Mesenchymal stem cell (in vitro differentiated cells and primary cell): ENCODE results near the gene DPP10.

Source experiments
- DNase-seq: peaks from one replicate; pipeline ENCODE4 v3.0.0-alpha.2; 2013
- H2AFZ ChIP-seq: one replicate; pipeline ENCODE4 v1.6.1; 2013; ENCODE audit warnings: low read depth, mild to moderate bottlenecking, control low read depth, inconsistent platforms, low read length, moderate library complexity
- H2AK5ac ChIP-seq: 2 replicates; pipeline ENCODE4 v1.6.1; 2013; ENCODE audit warnings: low read length, moderate library complexity, mild to moderate bottlenecking, inconsistent platforms; ENCODE audit not compliant: severe bottlenecking
- H2BK120ac ChIP-seq: one replicate; pipeline ENCODE4 v1.6.1; 2013; ENCODE audit warnings: low read depth, mild to moderate bottlenecking, inconsistent platforms, low read length, moderate library complexity
- H2BK12ac ChIP-seq, 2 experiments: one replicate each; pipeline ENCODE4 v1.6.1; 2013; ENCODE audit warnings: inconsistent platforms in 2 of 2, low read length in 2 of 2, mild to moderate bottlenecking in 2 of 2, moderate library complexity in 2 of 2, control low read depth in 1 of 2
- H2BK15ac ChIP-seq: one replicate; pipeline ENCODE4 v1.6.1; 2013; ENCODE audit warnings: mild to moderate bottlenecking, low read depth, inconsistent platforms; ENCODE audit not compliant: poor library complexity, severe bottlenecking
- H2BK5ac ChIP-seq: 2 replicates; pipeline ENCODE4 v1.6.1; 2013; ENCODE audit warnings: low read depth, mild to moderate bottlenecking, low read length, control low read depth, inconsistent platforms; ENCODE audit not compliant: poor library complexity, severe bottlenecking
- H3K14ac ChIP-seq, 2 experiments: one replicate each; pipeline ENCODE4 v1.6.1; 2013; ENCODE audit warnings: inconsistent platforms in 2 of 2, low read length in 2 of 2, control low read depth in 1 of 2, mild to moderate bottlenecking in 1 of 2, moderate library complexity in 1 of 2
- H3K18ac ChIP-seq, 2 experiments: one replicate each; pipeline ENCODE4 v1.6.1; 2013; ENCODE audit warnings: inconsistent platforms in 2 of 2, low read length in 2 of 2, control low read depth in 1 of 2, low read depth in 1 of 2, mild to moderate bottlenecking in 1 of 2
- H3K23ac ChIP-seq, 2 experiments: one replicate each; pipeline ENCODE4 v1.6.1; 2013; ENCODE audit warnings: inconsistent platforms in 2 of 2, low read length in 2 of 2, mild to moderate bottlenecking in 2 of 2, moderate library complexity in 2 of 2, control low read depth in 1 of 2
- H3K27ac ChIP-seq: 2 replicates; pipeline ENCODE4 v1.5.1; 2013; ENCODE audit warnings: mild to moderate bottlenecking, moderate library complexity, low read length, control low read depth, inconsistent platforms; ENCODE audit not compliant: poor library complexity, severe bottlenecking
- H3K27me3 ChIP-seq, 2 experiments: 2 replicates each; pipeline versions ENCODE4 v1.6.1 to v1.7.0; 2013; ENCODE audit warnings: low read length in 2 of 2, mild to moderate bottlenecking in 2 of 2, moderate library complexity in 2 of 2, control low read depth in 1 of 2, inconsistent platforms in 1 of 2; ENCODE audit not compliant: control insufficient read depth in 1 of 2, insufficient read depth in 1 of 2
- H3K36me3 ChIP-seq, 2 experiments: 2 replicates each; pipeline versions ENCODE4 v1.6.1 to v1.7.0; 2013; ENCODE audit warnings: low read length in 2 of 2, control low read depth in 1 of 2, inconsistent platforms in 1 of 2, low read depth in 1 of 2, mild to moderate bottlenecking in 1 of 2; ENCODE audit not compliant: insufficient read depth in 2 of 2, control insufficient read depth in 1 of 2
- H3K4ac ChIP-seq, 2 experiments: one replicate each; pipeline ENCODE4 v1.6.1; 2013; ENCODE audit warnings: inconsistent platforms in 2 of 2, low read length in 2 of 2, mild to moderate bottlenecking in 2 of 2, moderate library complexity in 2 of 2, control low read depth in 1 of 2, low read depth in 1 of 2
- H3K4me1 ChIP-seq: 2 replicates; pipeline ENCODE4 v1.6.1; 2013; ENCODE audit warnings: low read depth, low read length, control low read depth; ENCODE audit not compliant: control insufficient read depth, insufficient read depth
- H3K4me2 ChIP-seq: 2 replicates; pipeline ENCODE4 v1.6.1; 2013; ENCODE audit warnings: low read length, mild to moderate bottlenecking, inconsistent platforms; ENCODE audit not compliant: poor library complexity, severe bottlenecking
- H3K4me3 ChIP-seq, 2 experiments: 2 replicates each; pipeline versions ENCODE4 v1.5.1 to v1.7.0; 2013; ENCODE audit warnings: low read length in 2 of 2, mild to moderate bottlenecking in 2 of 2, control low read depth in 1 of 2, low read depth in 1 of 2; ENCODE audit not compliant: insufficient read depth in 1 of 2
- H3K79me1 ChIP-seq: replicated peaks from 2 replicates; pipeline ENCODE4 v1.6.1; 2013; ENCODE audit warnings: mild to moderate bottlenecking, control low read depth, low read length, inconsistent platforms; ENCODE audit not compliant: poor library complexity, severe bottlenecking
- H3K9ac ChIP-seq: 2 replicates; pipeline ENCODE4 v1.7.0; 2013; ENCODE audit warnings: mild to moderate bottlenecking, low read length, moderate library complexity
- H3K9me3 ChIP-seq: 2 replicates; pipeline ENCODE4 v1.7.0; 2013; ENCODE audit warnings: mild to moderate bottlenecking, low read length; ENCODE audit not compliant: control insufficient read depth
- H4K8ac ChIP-seq: one replicate; pipeline ENCODE4 v1.6.1; 2013; ENCODE audit warnings: inconsistent platforms, mild to moderate bottlenecking, low read length, moderate library complexity
- H4K91ac ChIP-seq: one replicate; pipeline ENCODE4 v1.6.1; 2013; ENCODE audit warnings: mild to moderate bottlenecking, low read length, inconsistent platforms
- WGBS: methylation state at CpG from one replicate; pipeline ENCODE4 v1.1.7; 2013; ENCODE audit warnings: mixed read lengths; 5-methylcytosine and 5-hydroxymethylcytosine counted together

The DPP10 gene

GRCh38 chr2:115554153-115554552 lies 1111.7 kb downstream of the DPP10 start:
- no peaks in the 10 kb centered on the region for H3K27me3 ChIP-seq
- no peak overlapping the region for H2AFZ ChIP-seq
- H4K8ac ChIP-seq, result no peak overlapping the region

GRCh38 chr2:115558725-115559124 lies 1116.3 kb downstream of the DPP10 start:
- Histone ChIP-seq H2AFZ (no peak overlapping the region), H3K27me3 (no peaks in the 10 kb centered on the region), H2BK120ac (no peak overlapping the region), H3K4me3 (no peak overlapping the region), H3K36me3 (no peaks in the 10 kb centered on the region), H4K91ac (no peak overlapping the region), H3K9me3 (peaks cover 3% of the 10 kb centered on the region), H3K4me1 (no peaks in the 10 kb centered on the region), H2BK5ac (no peak overlapping the region), H3K9ac (no peak overlapping the region), H3K27ac (no peak overlapping the region), H3K4me2 (no peak overlapping the region), H3K4ac (no peak overlapping the region), H2BK12ac (no peak overlapping the region), H2AK5ac (no peak overlapping the region), H4K8ac (no peak overlapping the region), H3K23ac (no peak overlapping the region), H3K18ac (no peak overlapping the region), H2BK15ac (no peak overlapping the region), H3K79me1 (no peaks in the 10 kb centered on the region), H3K14ac (no peak overlapping the region)
- no peak for DNase-seq
- no CpG with 5 or more reads among the region's 1 CpG for WGBS

More at GRCh38 chr2:115554153-115554552, 1111.7 kb downstream of the DPP10 start:
- no peaks in the 10 kb centered on the region for H3K79me1 ChIP-seq
- no peak overlapping the region for H3K18ac ChIP-seq
- H3K36me3 ChIP-seq, result no peaks in the 10 kb centered on the region
- H3K23ac ChIP-seq, result no peak overlapping the region
- no peak overlapping the region for H2AK5ac ChIP-seq
- H3K27ac ChIP-seq, result no peak overlapping the region
- H3K4me2 ChIP-seq, result no peak overlapping the region
- H3K9ac ChIP-seq, result no peak overlapping the region
- no peak overlapping the region for H2BK5ac ChIP-seq
- no peak overlapping the region for H4K91ac ChIP-seq
- no peak overlapping the region for H2BK12ac ChIP-seq
- peaks cover 5% of the 10 kb centered on the region for H3K9me3 ChIP-seq
- H3K14ac ChIP-seq, result no peak overlapping the region
- H2BK120ac ChIP-seq, result no peak overlapping the region
- DNase-seq, result no peak
- no peak overlapping the region for H3K4ac ChIP-seq
- no peak overlapping the region for H3K4me3 ChIP-seq
- no peak overlapping the region for H2BK15ac ChIP-seq
- no peaks in the 10 kb centered on the region for H3K4me1 ChIP-seq

- 75% methylated on average over 2 of the region's 4 CpGs for WGBS
- Histone ChIP-seq H3K27ac (no peak overlapping the region), H3K79me1 (no peaks in the 10 kb centered on the region), H3K9me3 (peaks cover 3% of the 10 kb centered on the region), H2BK5ac (no peak overlapping the region), H2BK15ac (no peak overlapping the region), H2AFZ (no peak overlapping the region), H3K4me2 (no peak overlapping the region), H3K27me3 (no peaks in the 10 kb centered on the region), H2BK12ac (no peak overlapping the region), H3K9ac (no peak overlapping the region), H2AK5ac (no peak overlapping the region), H2BK120ac (no peak overlapping the region), H3K14ac (no peak overlapping the region), H4K8ac (no peak overlapping the region), H3K4me3 (no peak overlapping the region), H3K18ac (no peak overlapping the region), H3K23ac (no peak overlapping the region), H4K91ac (no peak overlapping the region), H3K4ac (no peak overlapping the region), H3K4me1 (no peaks in the 10 kb centered on the region), H3K36me3 (no peaks in the 10 kb centered on the region)
- DNase-seq, result no peak
These were observed 1118.2 kb downstream of the DPP10 start for GRCh38 chr2:115560666-115561065.

GRCh38 chr2:115568643-115569042 lies 1126.2 kb downstream of the DPP10 start:
- Histone ChIP-seq H4K91ac (no peak overlapping the region), H4K8ac (no peak overlapping the region), H3K79me1 (no peaks in the 10 kb centered on the region), H3K27ac (no peak overlapping the region), H2BK120ac (no peak overlapping the region), H2BK5ac (no peak overlapping the region), H3K4me2 (no peak overlapping the region), H2AFZ (no peak overlapping the region), H3K4me1 (no peaks in the 10 kb centered on the region), H3K36me3 (no peaks in the 10 kb centered on the region), H2BK12ac (no peak overlapping the region), H3K9me3 (no peaks in the 10 kb centered on the region), H3K4me3 (no peak overlapping the region), H3K18ac (no peak overlapping the region), H3K4ac (no peak overlapping the region), H3K14ac (no peak overlapping the region), H2AK5ac (no peak overlapping the region), H3K23ac (no peak overlapping the region), H2BK15ac (no peak overlapping the region), H3K27me3 (no peaks in the 10 kb centered on the region), H3K9ac (no peak overlapping the region)
- 60% methylated on average over 1 of the region's 1 CpG for WGBS
- no peak for DNase-seq
